ENCODE data around the gene CEL. TPM values are rescaled to one million over a fixed set of nuclear protein-coding genes. Genes with fewer than 3 reads are reported as not detected.

The CEL gene
- total and polyA plus RNA-seq, 10 donors: 0.46 to 5.3 (median 0.72) TPM; not detected in 2

GRCh38 chr9:133050142-133050541 is 11.6 kb upstream of the CEL start:
- Histone ChIP-seq H3K27ac (no peak overlapping the region), H3K27me3 (replicated peaks in 1 of 7) (no peaks in the 10 kb centered on the region), H3K4me3 (no peak overlapping the region), H3K36me3 (peaks cover 0 to 100% (median 83%) of the 10 kb centered on the region in 6 donors), H3K9me3 (no peaks in the 10 kb centered on the region), H3K4me1 (peaks cover 0 to 11% (median 3%) of the 10 kb centered on the region in 6 donors)
- no peak for DNase-seq
- intact Hi-C loops (cut with DNase I; ENCODE audit: low total_unique reads): no loop called here
- 90 to 95% (median 91%) methylated on average over 6 of the region's 6 CpGs for WGBS, 5 donors
- TF ChIP-seq POLR2A (IDR thresholded peaks at IDR 0.05) (no peak), CTCF (IDR thresholded peaks at IDR 0.05 in 8 of 11, conservative IDR thresholded peaks at IDR 0.05 in 3 of 11) (no peak), POLR2AphosphoS5 (IDR thresholded peaks at IDR 0.05) (no peak)

- peak; percentile 37 for DNase-seq
- Histone ChIP-seq H3K36me3 (peaks cover 0 to 100% (median 83%) of the 10 kb centered on the region in 6 donors), H3K27ac (no peak overlapping the region), H3K4me1 (peaks cover 0 to 11% (median 3%) of the 10 kb centered on the region in 6 donors), H3K27me3 (replicated peaks in 1 of 7) (no peaks in the 10 kb centered on the region), H3K9me3 (no peaks in the 10 kb centered on the region), H3K4me3 (no peak overlapping the region)
- TF ChIP-seq POLR2A (IDR thresholded peaks at IDR 0.05) (no peak), POLR2AphosphoS5 (IDR thresholded peaks at IDR 0.05) (no peak), CTCF (IDR thresholded peaks at IDR 0.05 in 8 of 11, conservative IDR thresholded peaks at IDR 0.05 in 3 of 11) (no peak)
- WGBS, 5 donors: 86 to 95% (median 92%) methylated on average over 4 to 10 of the region's 10 CpGs
- intact Hi-C loops (cut with DNase I; ENCODE audit: low total_unique reads): no loop called here
These were observed 11.0 kb upstream of the CEL start for GRCh38 chr9:133050781-133051180.

DNA sequence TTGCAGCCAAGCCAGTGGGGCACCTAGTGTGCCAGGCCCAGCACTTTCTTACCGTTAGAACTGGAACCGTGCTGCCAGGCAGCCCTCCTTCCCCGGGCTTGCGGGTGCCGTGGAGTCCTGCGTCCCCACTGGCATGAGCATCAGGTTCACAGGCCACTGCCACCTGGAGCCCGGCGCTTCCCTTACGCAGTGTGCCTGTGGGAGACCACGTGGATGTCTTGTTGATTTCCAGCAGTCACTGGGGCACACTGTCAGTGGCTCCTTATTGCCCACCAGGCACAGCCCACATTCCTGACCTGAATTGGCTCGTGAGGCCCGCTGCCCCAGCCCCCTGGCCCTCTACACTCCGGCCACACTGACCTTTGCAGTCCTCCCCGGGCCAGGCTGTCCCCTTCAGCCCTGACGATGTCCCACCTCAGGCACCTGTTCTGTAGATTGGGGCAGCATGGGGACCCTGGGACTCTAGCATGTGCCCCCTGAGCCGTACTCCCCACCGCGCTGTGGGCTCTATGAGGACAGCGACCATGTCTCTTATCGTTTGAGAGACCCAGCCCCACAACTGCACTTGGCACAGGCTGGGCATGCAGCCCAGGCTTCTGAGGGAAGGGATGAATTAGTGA is 10.4 kb upstream of the CEL start:
- Histone ChIP-seq H3K9me3 (no peaks in the 10 kb centered on the region), H3K4me3 (no peak overlapping the region), H3K4me1 (peaks cover 0 to 11% (median 3%) of the 10 kb centered on the region in 6 donors), H3K27ac (peak overlapping the region in 1 of 8 donors; percentile 54), H3K27me3 (replicated peaks in 1 of 7) (no peaks in the 10 kb centered on the region), H3K36me3 (peaks cover 0 to 100% (median 83%) of the 10 kb centered on the region in 6 donors)
- intact Hi-C loops (cut with DNase I; ENCODE audit: low total_unique reads): no loop called here
- WGBS, 5 donors: 87 to 98% (median 95%) methylated on average over 18 to 20 of the region's 20 CpGs
- peak; percentile 48 for DNase-seq
- no peak for TF ChIP-seq CTCF (IDR thresholded peaks at IDR 0.05 in 8 of 11, conservative IDR thresholded peaks at IDR 0.05 in 3 of 11)
- TF ChIP-seq POLR2AphosphoS5 (IDR thresholded peaks at IDR 0.05): peak in 1 of 3 donors; percentile 11
- no peak for TF ChIP-seq POLR2A (IDR thresholded peaks at IDR 0.05)

DNA sequence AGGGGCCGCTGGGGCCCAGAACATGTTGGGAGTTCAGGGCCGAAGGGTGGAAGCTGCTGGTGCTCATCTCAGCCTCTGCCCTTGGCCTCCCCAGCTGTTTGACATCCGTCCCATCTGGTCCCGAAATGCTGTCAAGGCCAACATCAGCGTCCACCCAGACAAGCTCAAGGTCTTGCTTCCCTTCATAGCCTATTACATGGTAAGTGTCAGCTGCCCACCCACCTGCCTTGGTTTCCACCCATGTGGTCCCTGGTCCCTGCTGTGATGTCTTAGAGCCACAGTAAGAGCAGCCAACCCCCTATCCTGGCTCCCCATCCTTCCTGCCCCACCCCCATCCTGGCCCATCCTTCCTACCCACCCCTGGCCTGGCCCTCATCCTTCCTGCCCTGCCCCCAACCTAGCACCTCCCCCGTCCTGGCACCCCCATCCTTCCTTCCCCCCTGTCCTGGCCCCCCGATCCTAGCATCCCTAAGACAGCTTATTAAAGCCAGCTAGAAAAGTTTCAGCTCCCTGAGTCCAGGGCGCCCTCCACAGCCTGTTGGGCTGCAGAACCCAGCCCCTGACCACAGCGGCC is 9.7 kb upstream of the CEL start:
- Histone ChIP-seq H3K9me3 (no peaks in the 10 kb centered on the region), H3K27me3 (replicated peaks in 1 of 7) (no peaks in the 10 kb centered on the region), H3K27ac (peak overlapping the region in 1 of 8 donors; percentile 54), H3K4me1 (peaks cover 0 to 18% (median 3%) of the 10 kb centered on the region in 6 donors), H3K36me3 (peaks cover 0 to 100% (median 83%) of the 10 kb centered on the region in 6 donors), H3K4me3 (no peak overlapping the region)
- no peak for TF ChIP-seq CTCF (IDR thresholded peaks at IDR 0.05 in 8 of 11, conservative IDR thresholded peaks at IDR 0.05 in 3 of 11)
- TF ChIP-seq POLR2AphosphoS5 (IDR thresholded peaks at IDR 0.05): peak in 2 of 3 donors; percentile 23 to 30
- intact Hi-C loops (cut with DNase I; ENCODE audit: low total_unique reads): no loop called here
- no peak for DNase-seq
- 74 to 87% (median 85%) methylated on average over 8 to 9 of the region's 9 CpGs for WGBS, 5 donors

All from spleen (tissue), 11 donors.